Mesenteric fat pad (tissue), 1 donor: Measurements from ENCODE around the gene DYNC1H1. TPM values are rescaled to one million over a fixed set of nuclear protein-coding genes. Genes with fewer than 3 reads are reported as not detected.

ENCODE experiments used
- DNase-seq: peaks from one replicate; pipeline ENCODE4 v3.0.0-alpha.2; 2020; ENCODE audit warnings: low spot score
- total RNA-seq: library from RNA; stranded (reverse); fragmentation: NEBNext Ultra II Directional; extraction: Animal tissue kit (Norgen Biotek cat#: 25700); gene quantifications from one replicate; pipeline ENCODE4 v1.2.1, GENCODE V29; 2021
- donor health status: DM: yes; HTN: yes; CAD: no.

Gene DYNC1H1
- total RNA-seq, 1 donor from 2014 or later: 473 TPM

DNA sequence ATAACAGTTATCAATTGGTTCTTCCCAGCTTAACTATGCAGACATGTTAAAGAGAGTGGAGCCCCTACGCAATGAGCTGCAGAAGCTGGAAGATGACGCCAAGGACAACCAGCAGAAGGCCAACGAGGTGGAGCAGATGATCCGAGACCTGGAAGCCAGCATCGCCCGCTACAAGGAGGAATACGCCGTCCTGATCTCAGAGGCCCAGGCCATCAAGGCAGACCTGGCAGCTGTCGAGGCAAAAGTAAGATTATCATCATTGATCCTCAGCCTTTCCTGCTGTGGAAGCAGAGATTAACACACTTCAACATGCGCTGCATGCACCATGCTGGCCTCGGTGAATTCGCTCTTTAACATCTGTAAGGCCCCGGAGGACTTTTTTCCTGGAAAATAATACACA is 68.9 kb downstream of the DYNC1H1 start:
- no peak for DNase-seq

DNA sequence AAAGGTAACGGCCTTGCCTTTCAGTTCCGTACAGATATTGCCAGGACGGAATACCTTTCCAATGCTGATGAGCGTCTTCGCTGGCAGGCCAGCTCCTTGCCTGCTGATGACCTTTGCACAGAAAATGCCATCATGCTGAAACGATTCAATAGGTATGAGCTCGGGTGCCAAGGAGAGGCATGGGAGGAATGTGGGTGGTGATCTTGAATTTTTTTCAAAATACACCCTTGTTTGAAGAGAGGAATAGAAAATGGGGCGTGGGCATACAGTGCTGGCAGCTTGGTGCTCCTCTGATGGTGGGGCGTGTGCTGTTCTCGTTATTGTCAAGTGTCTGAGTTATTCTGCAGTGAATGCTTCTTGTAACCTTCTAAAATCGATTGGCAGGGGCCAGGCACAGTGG is 69.9 kb downstream of the DYNC1H1 start:
- no peak for DNase-seq

DNA sequence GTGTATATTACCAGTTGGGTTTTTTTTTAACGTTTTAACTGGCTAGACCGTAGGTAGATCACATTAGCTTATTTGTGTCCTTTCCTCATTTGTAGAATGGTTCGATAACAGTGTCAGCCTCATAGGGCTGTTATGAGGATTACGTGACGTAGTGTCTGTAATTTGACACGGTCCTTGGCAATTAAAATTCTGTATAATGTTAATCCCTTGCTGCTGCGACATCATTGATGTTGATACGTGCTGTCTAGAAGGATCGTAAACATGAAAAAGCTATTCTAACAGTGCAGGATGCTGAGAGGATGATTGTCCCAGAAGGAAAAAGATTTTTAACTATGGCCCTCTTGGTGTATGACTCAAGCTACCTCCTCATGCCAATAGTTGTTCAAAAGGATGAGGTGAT is 71.5 kb downstream of the DYNC1H1 start:
- no peak for DNase-seq

DNA sequence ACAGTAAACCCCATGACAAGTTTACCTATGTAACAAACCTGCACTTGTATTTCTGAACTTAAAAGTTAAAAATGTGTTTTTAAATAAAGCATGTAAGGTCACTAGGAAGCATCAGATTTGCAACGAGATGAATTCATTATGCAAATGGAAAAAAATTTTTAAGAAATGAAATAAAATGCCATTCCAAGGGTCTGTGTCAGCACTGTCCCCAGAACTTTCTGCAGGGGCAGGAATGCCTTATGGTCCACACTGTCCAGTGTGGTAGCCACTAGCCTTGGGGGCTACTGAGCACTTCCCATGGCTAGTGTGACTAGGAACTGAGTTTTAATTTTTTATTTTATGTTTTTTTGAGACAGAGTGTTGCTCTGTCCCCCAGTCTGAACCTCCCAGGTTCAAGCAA is 73.3 kb downstream of the DYNC1H1 start:
- no peak for DNase-seq

DNA sequence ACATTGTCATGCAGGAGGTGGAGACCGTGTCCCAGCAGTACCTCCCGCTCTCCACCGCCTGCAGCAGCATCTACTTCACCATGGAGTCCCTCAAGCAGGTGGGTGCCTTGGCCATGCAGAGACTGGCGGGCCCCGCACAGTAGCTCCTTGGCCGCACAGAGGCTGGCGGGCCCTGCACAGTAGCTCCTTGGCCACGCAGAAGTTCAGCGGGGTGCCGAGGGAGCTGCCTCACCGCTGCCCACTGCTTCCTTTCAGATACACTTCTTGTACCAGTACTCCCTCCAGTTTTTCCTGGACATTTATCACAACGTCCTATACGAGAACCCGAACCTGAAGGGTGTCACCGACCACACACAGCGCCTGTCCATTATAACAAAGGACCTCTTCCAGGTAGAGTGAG is 74.8 kb downstream of the DYNC1H1 start:
- no peak for DNase-seq

DNA sequence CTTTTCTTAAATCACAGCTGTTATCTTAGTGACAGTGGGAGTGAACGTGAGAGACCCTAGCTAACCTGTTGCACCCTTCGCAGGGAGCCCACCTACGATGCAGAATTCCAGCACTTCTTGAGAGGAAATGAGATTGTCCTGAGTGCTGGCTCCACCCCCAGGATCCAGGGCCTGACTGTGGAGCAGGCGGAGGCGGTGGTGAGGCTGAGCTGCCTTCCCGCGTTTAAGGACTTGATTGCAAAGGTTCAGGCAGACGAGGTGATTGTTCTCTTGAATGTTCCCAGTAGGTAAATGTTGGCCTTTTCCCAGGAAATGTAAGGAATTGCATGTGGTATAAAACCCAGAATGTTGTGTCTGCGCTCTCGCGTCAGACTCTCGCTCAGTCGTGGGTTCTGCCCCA is 75.8 kb downstream of the DYNC1H1 start:
- no peak for DNase-seq

DNA sequence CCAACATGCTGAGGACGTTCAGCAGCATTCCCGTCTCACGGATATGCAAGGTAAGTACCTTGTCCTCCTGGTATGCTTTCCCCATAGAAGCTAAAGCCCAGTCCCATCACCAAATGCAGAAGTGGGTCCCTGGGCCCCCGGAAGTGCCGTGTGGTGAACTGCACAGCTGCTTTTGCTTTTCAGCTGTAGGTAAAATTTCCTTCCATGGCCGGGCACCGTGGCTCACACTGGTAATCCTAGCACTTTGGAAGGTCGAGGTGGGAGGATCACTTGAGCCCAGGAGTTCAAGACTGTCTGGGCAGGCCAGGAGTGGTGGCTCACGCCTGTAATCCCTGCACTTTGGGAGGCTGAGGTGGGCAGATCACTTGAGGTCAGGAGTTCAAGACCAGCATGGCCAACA is 78.3 kb downstream of the DYNC1H1 start:
- DNase-seq: no peak

DNA sequence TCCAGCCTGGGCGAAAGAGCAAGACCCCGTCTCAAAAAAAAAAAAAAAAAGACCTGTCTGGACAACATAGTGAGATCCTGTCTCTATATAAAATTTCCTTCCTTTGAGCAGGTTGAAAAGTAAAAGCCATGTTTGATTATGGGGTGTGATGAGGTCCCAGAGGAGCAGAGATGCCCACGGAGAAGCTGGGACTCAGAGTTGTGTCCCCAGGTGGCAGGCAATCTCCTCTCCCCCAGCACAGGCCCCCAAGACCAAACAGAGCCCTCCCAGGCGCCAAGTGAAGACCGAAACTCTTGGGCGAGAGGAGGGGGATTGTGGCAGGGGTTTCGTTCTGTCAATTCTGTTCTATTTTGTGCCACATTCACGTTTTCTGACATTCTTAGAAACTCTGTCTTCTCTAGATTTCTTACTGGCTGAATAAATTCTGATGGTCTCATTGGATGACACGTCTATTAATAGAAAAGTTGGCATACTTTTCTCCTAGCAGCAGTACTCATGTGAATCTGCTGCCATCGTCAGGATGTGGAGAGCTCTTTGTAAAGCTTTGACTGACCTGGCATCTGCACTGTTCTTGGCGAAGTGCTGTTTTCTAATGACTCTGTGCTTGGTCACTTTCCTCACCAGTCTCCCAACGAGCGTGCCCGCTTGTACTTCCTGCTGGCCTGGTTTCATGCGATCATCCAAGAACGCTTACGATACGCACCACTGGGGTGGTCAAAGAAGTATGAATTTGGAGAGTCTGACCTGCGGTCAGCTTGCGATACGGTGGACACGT is 79.1 kb downstream of the DYNC1H1 start:
- DNase-seq: no peak

DNA sequence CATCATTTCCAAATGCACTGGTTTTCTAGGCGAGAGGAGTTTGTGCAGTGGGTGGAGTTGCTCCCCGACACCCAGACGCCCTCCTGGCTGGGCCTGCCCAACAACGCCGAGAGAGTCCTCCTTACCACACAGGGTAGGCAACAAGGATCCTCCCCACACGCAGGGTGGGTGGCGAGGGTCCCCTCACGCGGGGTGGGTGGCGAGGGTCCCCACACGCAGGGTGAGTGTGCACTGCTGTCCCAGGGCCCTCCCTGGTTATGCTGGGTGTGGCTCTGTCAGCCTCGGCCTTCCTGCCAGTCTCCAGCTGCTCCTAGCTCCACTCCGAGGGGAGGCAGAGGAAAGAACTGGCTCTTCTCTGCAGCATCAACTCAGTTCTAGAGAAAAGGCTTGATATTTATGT is 80.2 kb downstream of the DYNC1H1 start:
- no peak for DNase-seq

DNA sequence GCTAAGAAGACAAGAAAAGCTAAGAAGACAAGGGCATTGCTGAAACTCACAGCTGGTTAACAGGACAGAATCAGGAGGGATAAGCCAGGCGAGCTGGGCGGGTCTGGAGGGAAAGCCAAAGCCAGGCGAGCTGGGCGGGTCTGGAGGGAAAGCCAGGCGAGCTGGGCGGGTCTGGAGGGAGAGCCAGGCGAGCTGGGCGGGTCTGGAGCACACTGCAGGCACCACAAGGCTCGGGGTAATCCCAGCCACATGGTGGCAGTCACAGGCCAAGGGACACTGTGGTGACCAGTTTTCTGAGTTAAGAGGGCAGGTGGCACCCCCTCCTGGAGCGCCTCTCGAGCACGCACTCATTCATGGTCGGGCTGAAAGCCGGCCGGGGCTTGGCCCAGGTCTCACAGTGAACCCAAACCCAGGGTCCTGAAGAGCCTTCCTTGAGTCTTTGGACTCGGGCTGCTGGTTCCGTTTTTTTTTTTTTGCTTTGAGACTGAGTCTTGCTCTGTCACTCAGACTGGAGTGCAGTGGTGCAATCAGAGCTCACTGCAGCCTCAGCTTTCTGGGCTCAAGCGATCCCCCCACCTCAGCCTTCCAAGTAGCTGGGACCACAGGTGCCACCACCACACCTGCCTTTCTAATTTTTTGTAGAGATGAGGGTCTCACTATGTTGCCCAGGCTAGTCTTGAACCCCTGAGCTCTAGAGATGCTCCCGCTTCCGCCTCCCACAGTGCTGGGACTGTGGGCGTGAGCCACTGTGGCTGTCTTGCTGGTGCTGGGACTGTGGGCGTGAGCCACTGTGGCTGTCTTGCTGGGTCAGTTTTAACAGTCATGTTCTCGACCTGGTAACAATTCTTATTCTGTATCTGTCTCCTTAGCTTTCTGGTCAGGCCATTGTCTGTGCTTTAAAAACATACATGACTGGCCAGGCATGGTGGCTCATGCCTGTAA is 82.2 kb downstream of the DYNC1H1 start:
- no peak for DNase-seq

DNA sequence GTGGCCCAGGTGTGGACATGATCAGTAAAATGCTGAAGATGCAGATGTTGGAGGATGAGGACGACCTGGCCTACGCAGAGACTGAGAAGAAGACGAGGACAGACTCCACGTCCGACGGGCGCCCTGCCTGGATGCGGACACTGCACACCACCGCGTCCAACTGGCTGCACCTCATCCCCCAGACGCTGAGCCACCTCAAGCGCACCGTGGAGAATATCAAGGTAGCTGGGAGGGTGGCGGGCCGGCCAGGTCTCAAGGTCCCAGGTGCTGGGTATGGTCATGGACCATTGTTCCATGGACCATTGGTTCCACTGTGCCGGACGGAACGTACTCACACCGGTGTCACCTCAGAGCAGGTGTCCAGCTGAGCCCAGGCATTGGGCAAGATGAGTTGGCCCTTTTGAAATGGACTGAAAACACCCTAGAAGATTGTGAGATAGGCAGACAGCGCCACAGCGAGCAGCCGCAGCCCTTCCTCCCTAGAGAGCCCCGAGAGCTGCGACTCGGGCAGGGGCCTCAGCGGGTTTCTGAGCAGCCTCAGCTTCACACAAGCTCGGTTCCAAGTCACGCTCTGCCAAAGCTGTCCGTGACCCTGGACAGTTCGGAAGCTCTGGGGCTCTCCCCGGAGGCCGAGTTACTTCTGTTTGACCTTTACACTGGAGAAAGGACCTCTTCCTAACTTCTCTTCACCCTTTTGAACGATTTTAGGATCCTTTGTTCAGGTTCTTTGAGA is 83.6 kb downstream of the DYNC1H1 start:
- no peak for DNase-seq

DNA sequence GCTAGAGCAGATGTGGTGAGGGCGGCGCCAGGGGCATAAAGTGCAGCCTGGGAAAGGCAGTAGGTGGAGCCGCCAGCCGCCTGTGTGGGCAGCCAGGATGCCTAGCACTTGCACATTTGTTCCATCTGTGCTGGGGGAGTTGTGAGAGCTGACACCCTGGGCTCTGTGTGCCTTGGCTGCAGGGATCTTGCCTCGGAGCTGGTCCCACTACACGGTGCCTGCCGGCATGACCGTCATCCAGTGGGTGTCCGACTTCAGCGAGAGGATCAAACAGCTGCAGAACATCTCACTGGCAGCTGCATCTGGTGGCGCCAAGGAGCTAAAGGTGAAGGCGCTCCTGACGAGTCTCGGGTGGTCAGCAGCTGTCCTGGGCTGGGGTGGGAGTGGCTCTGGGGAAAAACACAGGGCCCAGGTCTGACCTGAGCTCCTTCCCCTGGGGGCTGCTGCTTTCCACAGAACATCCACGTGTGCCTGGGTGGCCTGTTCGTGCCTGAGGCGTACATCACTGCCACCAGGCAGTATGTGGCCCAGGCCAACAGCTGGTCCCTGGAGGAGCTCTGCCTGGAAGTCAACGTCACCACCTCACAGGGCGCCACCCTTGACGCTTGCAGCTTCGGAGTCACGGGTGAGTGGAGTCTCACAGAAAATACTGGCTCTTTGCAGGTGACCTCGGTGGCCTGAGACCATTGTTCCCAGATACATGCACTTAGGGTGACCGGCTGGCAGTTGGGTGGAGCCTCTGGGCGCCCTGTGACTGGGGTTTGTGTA is 85.1 kb downstream of the DYNC1H1 start:
- DNase-seq: no peak

DNA sequence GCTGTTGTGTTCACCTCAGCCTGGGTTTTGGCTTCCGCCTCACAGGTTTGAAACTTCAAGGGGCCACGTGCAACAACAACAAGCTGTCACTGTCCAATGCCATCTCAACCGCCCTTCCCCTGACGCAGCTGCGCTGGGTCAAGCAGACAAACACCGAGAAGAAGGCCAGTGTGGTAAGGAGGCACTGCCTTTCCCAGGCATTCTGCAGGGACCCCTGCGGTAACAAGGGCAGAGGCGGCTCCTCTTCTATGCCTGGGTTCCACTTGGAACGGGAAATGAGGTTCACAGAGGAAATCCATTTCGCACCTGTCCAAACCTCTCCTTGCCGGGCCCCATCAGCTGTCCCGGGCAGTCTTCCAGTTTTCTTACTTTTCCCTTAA is 85.6 kb downstream of the DYNC1H1 start:
- DNase-seq: no peak

DNA sequence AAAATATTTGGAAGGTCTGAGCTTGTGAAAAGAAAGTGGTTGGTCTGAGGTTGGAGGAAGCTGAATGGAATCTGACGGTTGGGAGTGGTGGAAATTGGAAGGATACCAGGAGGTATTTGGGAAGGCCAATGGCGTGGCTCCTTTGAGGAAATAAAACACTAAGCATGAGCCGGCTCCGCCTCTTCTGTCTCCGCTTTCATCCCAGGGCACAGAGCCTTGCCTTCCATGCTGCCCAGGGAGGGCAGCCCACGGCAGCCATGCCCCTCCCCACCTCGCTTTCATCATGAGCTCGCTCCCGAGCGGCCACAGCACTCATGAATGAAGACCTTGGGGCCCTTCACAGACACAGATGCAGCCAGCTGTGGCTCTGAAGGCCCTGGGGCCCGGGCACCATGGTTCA is 86.3 kb downstream of the DYNC1H1 start:
- DNase-seq: no peak

DNA sequence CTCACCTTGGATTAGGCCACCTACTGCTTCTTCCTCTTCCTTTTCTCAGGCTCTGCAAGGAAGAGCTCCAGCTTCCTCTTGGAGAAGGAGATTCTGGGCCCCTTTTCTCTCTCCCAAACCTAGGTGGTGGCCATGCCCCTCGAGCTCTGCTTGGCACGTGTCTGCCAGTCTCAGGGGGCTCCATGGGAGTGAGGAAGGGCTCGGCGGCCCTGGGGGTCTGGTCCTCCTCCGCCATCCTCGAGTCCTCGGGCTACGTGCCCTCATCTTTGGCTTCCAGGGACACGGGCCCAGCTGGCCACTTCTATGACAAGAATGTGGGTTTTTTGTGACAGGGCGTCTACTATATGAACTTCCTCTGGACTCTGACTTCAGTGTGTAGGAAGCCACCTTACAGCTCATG is 88.1 kb downstream of the DYNC1H1 start:
- no peak for DNase-seq

DNA sequence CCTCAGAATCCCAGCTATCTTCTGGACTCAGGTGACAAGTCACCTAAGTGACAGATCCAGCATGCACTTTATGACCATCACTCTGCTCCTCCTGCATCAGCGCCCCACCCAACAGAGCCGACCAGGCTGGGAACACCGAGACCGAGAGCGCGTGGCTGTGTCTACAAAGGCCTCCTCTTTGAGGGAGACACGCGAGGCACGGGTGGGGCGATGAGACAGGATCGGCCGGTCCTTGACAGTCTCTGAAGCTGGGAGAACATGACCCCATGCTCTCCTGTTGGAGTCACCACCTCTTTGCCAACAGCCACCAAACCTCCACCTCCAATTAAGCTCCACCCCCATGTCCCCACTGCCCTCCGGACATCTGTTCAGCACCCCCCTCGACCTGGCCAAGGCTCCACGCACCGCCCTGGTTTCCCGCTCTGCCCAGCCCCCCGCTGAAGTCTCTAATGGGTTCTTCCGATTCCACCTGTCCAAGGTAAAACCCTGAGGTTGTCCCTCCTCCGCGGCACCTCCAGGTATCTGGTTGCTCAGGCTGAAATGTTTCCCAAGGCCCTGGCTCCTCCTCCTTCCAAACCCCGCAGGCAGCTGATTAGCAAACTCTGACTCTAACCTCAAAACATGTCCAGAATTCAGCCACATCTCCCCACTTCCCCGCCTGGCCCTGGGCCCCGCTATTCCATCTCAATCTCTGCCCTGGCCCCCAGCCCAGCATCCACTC is 91.0 kb downstream of the DYNC1H1 start:
- DNase-seq: no peak

DNA sequence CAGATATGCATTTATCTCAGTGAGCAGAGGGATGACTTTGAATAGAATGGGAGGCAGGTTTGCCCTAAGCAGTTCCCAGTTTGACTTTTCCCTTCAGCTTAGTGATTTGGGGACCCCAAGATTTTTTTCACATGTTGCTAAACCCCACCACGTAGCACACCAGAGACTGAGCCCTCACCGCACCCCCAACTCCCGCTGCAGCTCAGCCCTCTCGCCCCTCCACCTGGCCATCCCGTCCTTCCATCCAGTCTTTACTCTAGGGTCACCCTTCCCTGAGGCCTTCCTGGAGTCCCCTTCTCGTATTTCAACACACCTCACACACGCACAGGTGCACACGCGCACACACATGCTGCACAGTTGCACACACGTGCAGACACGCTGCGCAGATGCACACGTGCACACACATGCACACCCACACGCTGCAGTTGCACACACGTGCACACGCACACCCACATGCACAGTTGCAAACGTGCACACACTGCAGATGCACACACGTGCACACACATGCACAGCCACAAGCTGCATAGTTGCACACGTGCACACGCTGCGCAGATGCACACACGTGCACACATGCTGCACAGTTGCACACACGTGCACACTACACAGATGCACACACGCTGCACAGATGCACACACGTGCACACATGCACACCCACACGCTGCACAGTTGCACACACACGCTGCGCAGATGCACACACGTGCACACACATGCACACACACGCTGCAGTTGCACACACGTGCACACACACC is 92.5 kb downstream of the DYNC1H1 start:
- no peak for DNase-seq

DNA sequence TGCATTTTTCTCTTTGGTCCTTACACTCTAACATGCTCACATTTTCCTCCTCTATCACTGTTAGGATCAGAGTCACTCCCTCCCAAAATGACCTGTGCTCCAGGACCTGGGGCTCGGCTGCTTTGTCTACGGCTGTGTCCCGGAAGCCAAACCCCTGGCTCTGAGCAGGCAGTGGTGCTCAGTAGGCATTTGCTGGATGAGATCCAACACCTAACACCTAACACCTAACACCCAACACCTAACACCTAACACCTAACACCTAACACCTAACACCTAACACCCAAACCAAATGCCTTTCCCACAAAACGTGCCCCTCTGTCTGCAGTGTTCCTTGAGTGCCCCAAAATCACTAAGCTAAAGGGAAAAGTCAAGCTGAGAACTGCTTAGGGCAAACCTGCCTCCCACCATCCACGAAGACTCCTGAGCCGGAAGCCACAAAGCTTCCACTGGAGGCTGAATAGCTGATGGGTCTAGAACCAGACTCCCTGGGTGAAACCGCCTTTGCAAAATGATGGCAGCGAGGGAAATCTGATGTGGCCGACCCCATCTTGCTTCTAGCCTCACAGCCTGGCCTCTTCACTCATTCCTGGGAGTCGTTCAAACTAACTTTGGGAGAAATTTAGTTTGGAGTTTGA is 93.2 kb downstream of the DYNC1H1 start:
- DNase-seq: no peak

DNA sequence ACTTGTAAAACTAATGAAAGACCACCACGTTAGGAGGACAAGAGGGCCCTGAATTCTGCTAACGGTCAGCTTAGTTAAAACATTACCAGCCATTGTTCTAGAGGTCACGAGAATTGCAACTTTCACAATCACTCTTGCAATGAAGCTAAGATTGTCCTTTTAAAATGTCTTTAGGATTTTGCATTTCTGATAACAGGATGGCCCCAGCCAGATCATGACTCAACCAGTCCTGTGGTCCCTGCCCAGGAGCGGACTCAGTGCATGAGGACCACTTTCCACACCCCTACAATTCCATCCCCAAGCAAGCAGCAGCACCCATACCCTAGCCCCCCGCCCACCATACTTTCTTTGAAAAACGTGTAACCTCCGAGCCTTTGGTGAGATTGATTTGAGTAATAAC is 93.8 kb downstream of the DYNC1H1 start:
- no peak for DNase-seq
